ENCODE data around the gene PEAR1. TPM values are rescaled to one million over a fixed set of nuclear protein-coding genes. Genes with fewer than 3 reads are reported as not detected.
A peak's percentile ranks its signal among the peaks of the same experiment; 100 is the strongest.

PEAR1 gene
- total RNA-seq, 4 donors from 2014 or later = 31.5 to 51.4 (median 39.7) TPM

DNA sequence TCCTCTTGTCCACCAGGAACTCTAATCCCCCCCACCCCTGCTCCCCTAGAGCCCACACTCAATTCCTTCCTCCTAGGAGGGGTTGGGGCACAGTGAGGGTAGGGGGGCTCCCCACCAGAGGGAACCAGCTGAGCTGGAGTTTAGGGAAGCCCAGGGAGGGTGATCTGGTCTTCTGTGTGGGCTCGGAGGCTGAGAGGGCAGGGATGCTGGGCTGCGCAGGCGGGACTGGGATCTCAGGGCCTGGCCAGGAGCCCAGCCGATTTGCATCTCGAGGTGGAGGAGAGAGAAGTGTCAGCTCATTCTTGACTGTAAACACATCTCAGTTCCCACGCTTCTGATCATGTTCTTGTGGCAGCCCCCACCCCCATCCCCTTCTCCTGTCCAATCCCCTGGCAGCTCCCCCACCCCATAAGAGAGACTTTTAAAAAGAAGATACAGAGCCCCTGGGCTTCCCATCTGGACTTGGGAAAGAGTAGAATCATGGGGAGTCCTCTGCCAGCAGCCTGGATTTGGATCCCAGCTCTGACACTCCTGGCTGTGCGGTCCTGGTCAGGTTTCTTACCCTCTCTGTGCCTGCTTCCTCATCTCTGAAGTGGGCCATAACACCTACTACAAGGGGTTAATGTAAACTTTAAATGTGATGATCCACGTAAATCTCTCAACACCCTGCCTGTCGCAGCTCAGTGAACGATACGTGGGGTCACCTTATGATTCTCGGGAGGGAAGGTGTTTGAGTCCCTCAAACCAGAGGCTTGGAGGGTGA is 6.6 kb downstream of the PEAR1 start:
- peak in 1 of 2 donors; percentile 33 for DNase-seq (ENCODE audit: low spot score in 2 of 2)
- WGBS, 2 donors = 49 to 57% methylated on average over 12 of the region's 12 CpGs
- Histone ChIP-seq H3K4me1 (peaks cover 0 to 100% (median 59%) of the 10 kb centered on the region in 4 donors), H3K4me3 (no peak overlapping the region), H3K9me3 (no peaks in the 10 kb centered on the region), H3K27ac (peak overlapping the region in 3 of 4 donors; percentile 7 to 97 (median 69)), H3K27me3 (no peaks in the 10 kb centered on the region), H3K36me3 (peaks cover 0 to 3% (median 0%) of the 10 kb centered on the region in 3 donors)
- TF ChIP-seq, protein P1, sequence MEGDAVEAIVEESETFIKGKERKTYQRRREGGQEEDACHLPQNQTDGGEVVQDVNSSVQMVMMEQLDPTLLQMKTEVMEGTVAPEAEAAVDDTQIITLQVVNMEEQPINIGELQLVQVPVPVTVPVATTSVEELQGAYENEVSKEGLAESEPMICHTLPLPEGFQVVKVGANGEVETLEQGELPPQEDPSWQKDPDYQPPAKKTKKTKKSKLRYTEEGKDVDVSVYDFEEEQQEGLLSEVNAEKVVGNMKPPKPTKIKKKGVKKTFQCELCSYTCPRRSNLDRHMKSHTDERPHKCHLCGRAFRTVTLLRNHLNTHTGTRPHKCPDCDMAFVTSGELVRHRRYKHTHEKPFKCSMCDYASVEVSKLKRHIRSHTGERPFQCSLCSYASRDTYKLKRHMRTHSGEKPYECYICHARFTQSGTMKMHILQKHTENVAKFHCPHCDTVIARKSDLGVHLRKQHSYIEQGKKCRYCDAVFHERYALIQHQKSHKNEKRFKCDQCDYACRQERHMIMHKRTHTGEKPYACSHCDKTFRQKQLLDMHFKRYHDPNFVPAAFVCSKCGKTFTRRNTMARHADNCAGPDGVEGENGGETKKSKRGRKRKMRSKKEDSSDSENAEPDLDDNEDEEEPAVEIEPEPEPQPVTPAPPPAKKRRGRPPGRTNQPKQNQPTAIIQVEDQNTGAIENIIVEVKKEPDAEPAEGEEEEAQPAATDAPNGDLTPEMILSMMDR (IDR thresholded peaks at IDR 0.05) = no peak
- TF ChIP-seq EP300 (IDR thresholded peaks at IDR 0.05) = no peak
- no peak for TF ChIP-seq POLR2A (IDR thresholded peaks at IDR 0.05)

DNA sequence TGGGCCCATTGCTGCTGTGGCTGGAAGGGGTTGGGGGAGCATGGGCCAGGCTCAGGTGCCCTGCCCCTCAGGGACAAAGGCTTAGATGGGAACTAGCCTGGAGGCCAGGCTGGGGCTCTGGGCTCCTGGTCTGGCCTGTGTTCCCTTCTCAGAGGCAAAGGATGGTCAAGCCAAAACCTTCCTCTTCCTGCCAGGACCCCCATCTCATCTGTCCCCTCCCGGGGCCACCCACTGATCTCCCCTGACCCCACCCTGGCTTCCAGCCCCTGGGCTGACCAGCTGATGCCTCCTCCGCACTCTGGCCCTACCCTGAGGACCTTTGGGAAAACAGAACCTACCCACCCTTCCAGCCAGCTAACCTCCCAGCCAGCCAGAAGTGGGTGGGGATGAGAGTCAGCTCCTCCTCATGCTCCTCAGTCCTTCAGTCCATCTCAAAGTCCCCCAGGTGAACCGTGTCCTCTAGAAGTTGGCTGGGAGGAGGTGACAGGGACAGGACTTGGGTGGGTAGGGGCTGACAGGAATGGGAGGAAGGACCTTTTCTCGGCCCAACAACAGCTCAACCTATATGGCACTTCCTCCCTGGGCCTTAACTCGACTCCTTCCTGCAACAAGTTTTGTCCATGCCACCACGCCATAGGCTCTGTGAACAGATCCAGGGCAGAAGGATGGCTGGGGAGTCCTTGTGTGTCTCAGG is 7.5 kb downstream of the PEAR1 start:
- Histone ChIP-seq H3K4me1 (peaks cover 0 to 100% (median 59%) of the 10 kb centered on the region in 4 donors), H3K36me3 (peaks cover 0 to 3% (median 0%) of the 10 kb centered on the region in 3 donors), H3K27me3 (no peaks in the 10 kb centered on the region), H3K27ac (peak overlapping the region in 3 of 4 donors; percentile 19 to 97 (median 69)), H3K4me3 (no peak overlapping the region), H3K9me3 (no peaks in the 10 kb centered on the region)
- WGBS, 2 donors = 56 to 62% methylated on average over 6 of the region's 6 CpGs
- TF ChIP-seq, protein P1 (IDR thresholded peaks at IDR 0.05) = no peak
- no peak for TF ChIP-seq POLR2A (IDR thresholded peaks at IDR 0.05)
- no peak for TF ChIP-seq EP300 (IDR thresholded peaks at IDR 0.05)
- DNase-seq (ENCODE audit: low spot score in 2 of 2) = no peak

DNA sequence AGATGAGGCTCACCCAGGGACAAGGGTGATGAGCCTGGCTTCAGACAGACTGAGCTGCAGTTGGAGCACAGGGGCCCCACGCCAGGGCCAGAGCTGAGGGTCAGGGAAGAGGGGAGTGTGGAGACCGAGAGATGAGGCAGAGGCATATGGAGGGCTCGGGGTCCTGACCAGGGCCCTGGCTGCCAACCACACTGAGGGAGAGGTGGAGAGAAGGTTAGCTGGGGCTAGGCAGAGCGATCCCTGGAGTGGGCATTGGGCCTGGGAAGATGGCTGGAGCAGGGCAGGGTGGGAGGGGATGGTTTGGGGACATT is 8.0 kb downstream of the PEAR1 start:
- Histone ChIP-seq H3K4me1 (peaks cover 0 to 100% (median 59%) of the 10 kb centered on the region in 4 donors), H3K36me3 (peaks cover 0 to 8% (median 0%) of the 10 kb centered on the region in 3 donors), H3K4me3 (no peak overlapping the region), H3K27ac (peak overlapping the region in 3 of 4 donors; percentile 19 to 97 (median 69)), H3K27me3 (no peaks in the 10 kb centered on the region), H3K9me3 (no peaks in the 10 kb centered on the region)
- DNase-seq (ENCODE audit: low spot score in 2 of 2) = no peak
- TF ChIP-seq EP300 (IDR thresholded peaks at IDR 0.05) (no peak), POLR2A (IDR thresholded peaks at IDR 0.05) (no peak)
- TF ChIP-seq, protein P1 (IDR thresholded peaks at IDR 0.05) = no peak
- WGBS, 2 donors = 53 to 69% methylated on average over 4 of the region's 4 CpGs

DNA sequence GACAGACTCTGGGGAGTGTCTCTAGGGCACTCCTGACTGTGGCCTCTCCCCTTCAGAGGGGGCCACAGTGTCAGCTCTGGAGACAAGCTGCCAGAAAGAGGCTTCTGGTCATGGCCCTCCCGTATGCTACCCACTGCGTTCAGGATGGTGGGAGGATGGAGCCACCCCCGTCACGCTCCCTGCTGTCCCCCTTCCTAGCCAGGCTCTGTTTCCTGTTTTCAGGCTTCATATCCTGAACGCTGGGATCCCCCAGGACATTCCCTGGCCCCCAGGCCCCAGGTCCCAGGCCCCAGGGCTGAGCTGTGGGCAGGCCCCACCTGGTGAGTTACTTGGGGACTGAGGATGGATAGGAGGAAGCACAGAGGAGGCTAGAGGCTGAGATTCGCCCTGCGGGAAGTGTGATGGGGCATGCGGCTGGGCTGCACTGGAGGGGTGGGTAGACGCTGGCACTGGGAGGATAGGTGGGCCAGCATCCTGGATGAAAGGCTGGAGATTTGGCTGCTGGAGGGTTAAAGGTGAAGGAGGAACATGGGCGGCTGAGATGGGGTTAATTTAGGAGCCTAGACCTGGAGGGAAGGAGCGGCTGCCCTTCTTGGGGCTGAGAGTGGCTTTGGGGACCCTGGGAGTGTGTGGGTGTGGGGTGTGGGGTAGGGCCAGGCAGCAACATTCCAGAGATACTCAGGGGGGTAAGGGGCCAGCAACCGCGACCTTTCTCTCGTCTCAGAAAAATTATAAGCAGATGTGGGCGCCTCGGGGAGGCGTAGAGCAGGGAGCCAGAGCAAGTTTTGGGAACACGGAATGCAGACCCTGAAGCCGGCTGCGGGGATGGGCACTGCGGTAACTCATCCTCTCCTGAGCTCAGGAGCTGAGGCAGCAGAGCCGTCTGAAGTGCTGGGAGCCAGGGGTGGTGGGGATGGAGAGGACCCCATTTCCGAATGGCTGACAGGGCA is 8.7 kb downstream of the PEAR1 start:
- peaks cover 0 to 15% (median 0%) of the 10 kb centered on the region in 3 donors for H3K36me3 ChIP-seq
- no peaks in the 10 kb centered on the region for H3K9me3 ChIP-seq
- H3K4me1 ChIP-seq = peaks cover 0 to 100% (median 58%) of the 10 kb centered on the region in 4 donors
- H3K4me3 ChIP-seq = no peak overlapping the region
- 29 to 35% methylated on average over 22 of the region's 23 CpGs for WGBS, 2 donors
- TF ChIP-seq, protein P1 (IDR thresholded peaks at IDR 0.05) = no peak
- TF ChIP-seq POLR2A (IDR thresholded peaks at IDR 0.05) = no peak
- TF ChIP-seq EP300 (IDR thresholded peaks at IDR 0.05) = no peak
- DNase-seq (ENCODE audit: low spot score in 2 of 2) = no peak
- peak overlapping the region in 3 of 4 donors; percentile 19 to 97 (median 69) for H3K27ac ChIP-seq
- peaks cover 0 to 3% of the 10 kb centered on the region in 2 donors for H3K27me3 ChIP-seq
